Fibroblast of lung (primary cell): ENCODE data around the gene GUF1.

Experiments
- EZH2 ChIP-seq: IDR thresholded peaks from 2 replicates; pipeline ENCODE4 v1.5.1; 2012; ENCODE audit warnings: low read length, control low read depth, mild to moderate bottlenecking; ENCODE audit errors: missing control alignments
- TF ChIP-seq, protein P1 (sequence below), 2 donors: IDR thresholded peaks in 1 of 2; conservative IDR thresholded peaks in 1 of 2; 1 replicate in 1 of 2; 2 replicates in 1 of 2; pipeline ENCODE4 v1.5.1; 2011 to 2012; ENCODE audit warnings: low read length in 2 of 2, control low read depth in 1 of 2, inconsistent platforms in 1 of 2, low read depth in 1 of 2, mild to moderate bottlenecking in 1 of 2

- TF ChIP-seq, protein P1, sequence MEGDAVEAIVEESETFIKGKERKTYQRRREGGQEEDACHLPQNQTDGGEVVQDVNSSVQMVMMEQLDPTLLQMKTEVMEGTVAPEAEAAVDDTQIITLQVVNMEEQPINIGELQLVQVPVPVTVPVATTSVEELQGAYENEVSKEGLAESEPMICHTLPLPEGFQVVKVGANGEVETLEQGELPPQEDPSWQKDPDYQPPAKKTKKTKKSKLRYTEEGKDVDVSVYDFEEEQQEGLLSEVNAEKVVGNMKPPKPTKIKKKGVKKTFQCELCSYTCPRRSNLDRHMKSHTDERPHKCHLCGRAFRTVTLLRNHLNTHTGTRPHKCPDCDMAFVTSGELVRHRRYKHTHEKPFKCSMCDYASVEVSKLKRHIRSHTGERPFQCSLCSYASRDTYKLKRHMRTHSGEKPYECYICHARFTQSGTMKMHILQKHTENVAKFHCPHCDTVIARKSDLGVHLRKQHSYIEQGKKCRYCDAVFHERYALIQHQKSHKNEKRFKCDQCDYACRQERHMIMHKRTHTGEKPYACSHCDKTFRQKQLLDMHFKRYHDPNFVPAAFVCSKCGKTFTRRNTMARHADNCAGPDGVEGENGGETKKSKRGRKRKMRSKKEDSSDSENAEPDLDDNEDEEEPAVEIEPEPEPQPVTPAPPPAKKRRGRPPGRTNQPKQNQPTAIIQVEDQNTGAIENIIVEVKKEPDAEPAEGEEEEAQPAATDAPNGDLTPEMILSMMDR (conservative IDR thresholded peaks at IDR 0.05 in 1 of 2, IDR thresholded peaks at IDR 0.05 in 1 of 2; ENCODE audit: low read depth in 1 of 2, low read length in 2 of 2): no peak
- TF ChIP-seq EZH2: no peak
Measured at GRCh38 chr4:44684648-44685047, 6.4 kb downstream of the GUF1 start.
